A673 (cell line): ENCODE data around the gene S100B. TPM values are rescaled to one million over a fixed set of nuclear protein-coding genes. Genes with fewer than 3 reads are reported as not detected.

ENCODE experiments used
- Bru-seq: library from RNA; stranded (reverse); fragments of 400-500 nt; gene quantifications from one replicate; lab custom pipeline; 2021; lab: Mats Ljungman, UMichigan
- BruChase-seq, 2 experiments: library from RNA; stranded (reverse); fragments of 400-500 nt; gene quantifications; one replicate each; lab custom pipeline; 2021; lab: Mats Ljungman, UMichigan
- BruUV-seq: library from RNA; stranded (reverse); fragments of 400-500 nt; replicated peaks from 2 replicates; lab custom pipeline; 2021; lab: Mats Ljungman, UMichigan
- CTCF ChIA-PET: fragments of 300-600 bp; sonication (Branson Sonifier 250); formaldehyde crosslinking; loops from one replicate; lab custom pipeline; 2022; ENCODE audit warnings: antibody characterized with exemption; lab: Charles Lee
- POLR2A ChIA-PET: fragments of 300-600 bp; sonication (Branson Sonifier 250); formaldehyde crosslinking; loops from one replicate; lab custom pipeline; 2022; ENCODE audit warnings: antibody characterized with exemption; ENCODE audit not compliant: low non-redundant PET; lab: Charles Lee
- DNase-seq: peaks from one replicate; pipeline ENCODE4 v3.0.0-alpha.2; 2015; ENCODE audit warnings: low spot score
- H3K27ac ChIP-seq: fragments of 200-600 bp; sonication (generic); 2 replicates; pipeline ENCODE4 v1.5.1; 2016; ENCODE audit warnings: mixed run types, low read depth, mild to moderate bottlenecking, mixed read lengths, antibody characterized with exemption, low read length; ENCODE audit not compliant: poor library complexity, severe bottlenecking
- H3K27me3 ChIP-seq: fragments of 200-600 bp; sonication (generic); replicated peaks from 2 replicates; pipeline ENCODE4 v1.6.1; 2017; ENCODE audit warnings: mixed run types, low read depth, mild to moderate bottlenecking, mixed read lengths, antibody characterized with exemption, low read length; ENCODE audit not compliant: insufficient read depth, poor library complexity
- H3K36me3 ChIP-seq: fragments of 200-600 bp; sonication (generic); 2 replicates; pipeline ENCODE4 v1.6.1; 2016; ENCODE audit warnings: mixed run types, mild to moderate bottlenecking, mixed read lengths, antibody characterized with exemption, low read length; ENCODE audit not compliant: insufficient read depth, poor library complexity, severe bottlenecking
- H3K4me1 ChIP-seq: fragments of 200-600 bp; sonication (generic); 2 replicates; pipeline ENCODE4 v1.6.1; 2017; ENCODE audit warnings: mixed run types, mild to moderate bottlenecking, mixed read lengths, antibody characterized with exemption, low read length; ENCODE audit not compliant: insufficient read depth, poor library complexity, severe bottlenecking
- H3K4me3 ChIP-seq: fragments of 200-600 bp; sonication (generic); 2 replicates; pipeline ENCODE4 v1.5.1; 2016; ENCODE audit warnings: low read depth, mixed run types, mild to moderate bottlenecking, mixed read lengths, low read length; ENCODE audit not compliant: poor library complexity, severe bottlenecking
- H3K9me3 ChIP-seq: fragments of 200-600 bp; sonication (generic); 2 replicates; pipeline ENCODE4 v1.6.1; 2016; ENCODE audit warnings: mixed run types, low read depth, mild to moderate bottlenecking, mixed read lengths, antibody characterized with exemption, low read length; ENCODE audit not compliant: poor library complexity, severe bottlenecking
- EZH2 ChIP-seq: fragments of 200-600 bp; sonication (generic); IDR thresholded peaks from 2 replicates; pipeline ENCODE4 v1.6.1; 2017; ENCODE audit warnings: borderline replicate concordance, low read depth, mild to moderate bottlenecking, mixed read lengths, antibody characterized with exemption, low read length; ENCODE audit not compliant: poor library complexity, severe bottlenecking
- intact Hi-C: fragments of 100-400 bp; cut with micrococcal nuclease; formaldehyde crosslinking; loops from one replicate; pipeline ENCODE4 v1.10.0; 2022; ENCODE audit not compliant: unreplicated experiment
- long read RNA-seq: library from polyadenylated mRNA; stranded (forward); transcript quantifications from one replicate; pipeline ENCODE4 v2.0.0, GENCODE V29; 2022
- total RNA-seq: library from RNA; stranded (reverse); gene quantifications from 2 replicates; pipeline ENCODE4 v1.2.3, GENCODE V29; 2021
- TF ChIP-seq, protein P1 (sequence below): fragments of 300-800, 200-600 bp; sonication (generic); conservative IDR thresholded peaks from 2 replicates; pipeline ENCODE4 v1.5.1; 2017; ENCODE audit warnings: low read depth, mild to moderate bottlenecking, antibody characterized with exemption, low read length, moderate library complexity, mixed read lengths

The S100B gene
- total RNA-seq (not detected in 2 replicates), Bru-seq, nascent RNA (percentile 21 among the genes with signal in this experiment), BruChase-seq, experiment 1, labeled RNA remaining after a 2-hour chase (percentile 12 among the genes with signal in this experiment), BruChase-seq, experiment 2, labeled RNA remaining after a 6-hour chase (percentile 20 among the genes with signal in this experiment)
- long read RNA-seq = 0 reads

DNA sequence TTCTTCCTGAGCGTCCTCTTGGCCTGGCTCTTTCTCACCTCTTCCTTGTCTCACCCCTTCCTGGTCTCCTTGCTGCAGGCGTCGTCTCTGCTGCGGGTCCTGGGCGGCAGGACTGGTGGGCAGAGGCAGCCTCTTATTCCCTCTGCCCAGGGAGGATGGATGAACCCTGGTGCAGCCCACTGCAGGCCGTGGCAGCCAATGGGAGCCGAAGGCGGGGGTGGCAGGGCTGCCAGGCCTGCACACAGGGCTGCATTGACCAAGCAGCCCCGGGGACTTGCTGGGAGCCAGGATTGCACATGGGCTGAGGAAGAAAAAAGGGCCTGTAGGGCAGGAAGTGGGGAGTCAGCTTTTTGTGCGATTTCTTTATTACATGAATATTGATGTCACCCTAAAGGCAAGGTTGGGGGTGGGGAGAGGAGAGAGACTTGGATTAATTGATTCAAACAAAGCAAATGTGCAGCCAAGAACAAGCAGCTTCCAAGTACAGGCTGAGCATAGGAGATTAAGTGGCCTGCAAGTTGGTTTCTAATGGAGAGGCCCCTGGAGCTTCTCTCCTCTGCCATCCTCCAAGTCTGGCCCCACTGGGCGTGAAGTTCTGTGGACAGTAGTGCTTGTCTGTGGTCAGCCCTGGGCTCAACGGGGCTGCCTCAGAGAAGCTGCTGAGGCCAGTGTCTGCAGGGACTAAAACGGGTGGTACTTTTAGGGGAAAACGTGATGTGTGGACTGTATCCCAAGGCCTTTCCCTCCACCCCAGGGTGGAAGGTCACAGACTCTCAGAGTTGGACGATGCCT lies at the start of gene S100B:
Gene S100B, minus strand, starts transcription at position 108 of the 792 bp plus-strand sequence. CDS start 2,667 bp downstream, outside the sequence.
- Histone ChIP-seq H3K4me1 (peaks cover 8% of the 10 kb centered on the region), H3K27ac (no peak within 1 kb of the TSS), H3K9me3 (no peaks in the 10 kb centered on the region), H3K36me3 (no peaks in the 10 kb centered on the region), H3K4me3 (no peak within 1 kb of the TSS), H3K27me3 (no peaks in the 10 kb centered on the region)
- CTCF ChIA-PET = no interaction called here
- intact Hi-C loops = no loop called here
- BruUV-seq = no TSS peak
- peak; percentile 42 for DNase-seq
- TF ChIP-seq, protein P1, sequence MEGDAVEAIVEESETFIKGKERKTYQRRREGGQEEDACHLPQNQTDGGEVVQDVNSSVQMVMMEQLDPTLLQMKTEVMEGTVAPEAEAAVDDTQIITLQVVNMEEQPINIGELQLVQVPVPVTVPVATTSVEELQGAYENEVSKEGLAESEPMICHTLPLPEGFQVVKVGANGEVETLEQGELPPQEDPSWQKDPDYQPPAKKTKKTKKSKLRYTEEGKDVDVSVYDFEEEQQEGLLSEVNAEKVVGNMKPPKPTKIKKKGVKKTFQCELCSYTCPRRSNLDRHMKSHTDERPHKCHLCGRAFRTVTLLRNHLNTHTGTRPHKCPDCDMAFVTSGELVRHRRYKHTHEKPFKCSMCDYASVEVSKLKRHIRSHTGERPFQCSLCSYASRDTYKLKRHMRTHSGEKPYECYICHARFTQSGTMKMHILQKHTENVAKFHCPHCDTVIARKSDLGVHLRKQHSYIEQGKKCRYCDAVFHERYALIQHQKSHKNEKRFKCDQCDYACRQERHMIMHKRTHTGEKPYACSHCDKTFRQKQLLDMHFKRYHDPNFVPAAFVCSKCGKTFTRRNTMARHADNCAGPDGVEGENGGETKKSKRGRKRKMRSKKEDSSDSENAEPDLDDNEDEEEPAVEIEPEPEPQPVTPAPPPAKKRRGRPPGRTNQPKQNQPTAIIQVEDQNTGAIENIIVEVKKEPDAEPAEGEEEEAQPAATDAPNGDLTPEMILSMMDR = no peak
- no peak for TF ChIP-seq EZH2
- POLR2A ChIA-PET = no interaction called here

DNA sequence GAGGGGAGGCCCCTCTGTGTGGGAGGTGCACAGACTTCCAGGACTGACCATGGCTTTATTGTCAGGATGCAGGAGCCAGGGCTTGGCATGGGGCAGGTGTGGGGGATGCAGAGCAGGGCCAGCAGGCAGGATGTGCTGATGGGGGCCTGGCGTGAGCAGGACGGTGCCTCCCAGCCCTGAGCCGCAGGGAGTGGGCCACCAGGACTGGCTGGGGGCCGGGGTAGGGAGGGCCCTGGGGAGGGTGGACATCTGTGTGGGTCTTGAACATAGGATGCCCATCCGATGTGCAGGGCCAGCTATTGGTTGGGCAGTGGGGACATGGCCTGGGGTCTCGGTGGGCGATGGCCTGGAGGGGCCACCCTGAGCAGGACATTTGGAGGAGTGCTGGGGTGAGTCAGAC lies 46.2 kb upstream of the S100B start:
- CTCF ChIA-PET = no interaction called here
- Histone ChIP-seq H3K9me3 (peaks cover 16% of the 10 kb centered on the region), H3K36me3 (peaks cover 79% of the 10 kb centered on the region)

DNA sequence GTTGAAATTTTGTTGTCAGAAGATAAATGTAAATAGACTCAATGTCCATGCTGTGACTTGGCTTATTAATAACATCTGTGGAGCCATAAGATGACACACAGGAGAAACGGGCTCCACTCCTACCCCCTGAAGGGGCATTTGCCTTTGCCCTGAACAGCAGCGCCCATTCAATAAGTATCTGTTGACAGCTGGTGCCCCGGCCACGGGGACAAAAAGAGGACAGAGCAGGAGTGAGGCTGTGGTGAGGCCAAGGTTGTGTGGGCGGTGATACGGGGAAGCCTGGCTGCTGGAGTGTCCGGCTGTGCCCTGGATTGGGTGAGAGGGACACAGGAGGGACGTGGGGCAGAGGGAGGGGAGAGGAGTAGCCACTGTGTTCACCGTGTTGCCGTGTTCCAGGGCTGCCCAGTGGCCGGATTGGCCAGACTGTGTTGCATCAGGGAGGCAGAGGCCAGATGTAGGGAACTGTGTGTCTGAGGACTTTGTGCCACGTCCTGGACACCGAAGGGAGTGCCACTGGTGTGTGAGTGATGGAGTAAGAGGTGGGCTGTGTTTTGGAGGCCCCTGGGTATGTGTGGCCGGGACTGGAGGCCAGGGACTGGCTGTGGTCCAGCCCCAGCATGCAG lies 45.7 kb upstream of the S100B start:
- no peak for TF ChIP-seq EZH2
- TF ChIP-seq, protein P1 = no peak
- H3K4me3 ChIP-seq = no peak overlapping the region

More for the DNA sequence above, 46.2 kb upstream of the S100B start:
- no peaks in the 10 kb centered on the region for H3K27me3 ChIP-seq
- POLR2A ChIA-PET = no interaction called here
- no peaks in the 10 kb centered on the region for H3K4me1 ChIP-seq
- TF ChIP-seq, protein P1 = no peak
- TF ChIP-seq EZH2 = no peak
- intact Hi-C loops = no loop called here
- no peak overlapping the region for H3K4me3 ChIP-seq
- no TSS peak for BruUV-seq
- H3K27ac ChIP-seq = no peak overlapping the region
- no peak for DNase-seq

More for the DNA sequence above, 45.7 kb upstream of the S100B start:
- Histone ChIP-seq H3K27me3 (no peaks in the 10 kb centered on the region), H3K36me3 (peaks cover 78% of the 10 kb centered on the region), H3K4me1 (no peaks in the 10 kb centered on the region), H3K9me3 (peaks cover 15% of the 10 kb centered on the region), H3K27ac (no peak overlapping the region)
- ChIA-PET CTCF (no interaction called here), POLR2A (no interaction called here)
- BruUV-seq = no TSS peak
- DNase-seq = no peak
- intact Hi-C loops = no loop called here
